RWPE2 (cell line): ENCODE data around the gene ZNF614.

Experiments used
- ATAC-seq: fragments of 200-7000 bp; cut with Tn5 transposase; 3 replicates; pipeline ENCODE4 v1.9.1; 2021; ENCODE audit warnings: low read depth
- DNase-seq: peaks from one replicate; pipeline ENCODE4 v3.0.0-alpha.2; 2020; ENCODE audit warnings: low spot score
- H3K27ac ChIP-seq: fragments of 450-650 bp; 2 replicates; pipeline ENCODE4 v1.5.1; 2017; ENCODE audit warnings: mild to moderate bottlenecking; ENCODE audit not compliant: poor library complexity, severe bottlenecking
- H3K27me3 ChIP-seq: fragments of 250-450 bp; sonication (Bioruptor Pico); 2 replicates; pipeline ENCODE4 v1.5.1; 2021; ENCODE audit warnings: mild to moderate bottlenecking, moderate library complexity; ENCODE audit not compliant: insufficient read depth, poor library complexity, severe bottlenecking
- H3K36me3 ChIP-seq: fragments of 250-450 bp; sonication (Bioruptor Pico); 2 replicates; pipeline ENCODE4 v1.5.1; 2020; ENCODE audit warnings: low read depth, mild to moderate bottlenecking, moderate library complexity
- H3K4me1 ChIP-seq: fragments of 250-450 bp; sonication (Bioruptor Pico); 2 replicates; pipeline ENCODE4 v1.5.1; 2021; ENCODE audit warnings: mild to moderate bottlenecking, moderate library complexity; ENCODE audit not compliant: insufficient read depth, poor library complexity, severe bottlenecking
- H3K4me3 ChIP-seq: fragments of 250-450 bp; sonication (Bioruptor Pico); 2 replicates; pipeline ENCODE4 v1.5.1; 2021; ENCODE audit warnings: mild to moderate bottlenecking, moderate library complexity; ENCODE audit not compliant: severe bottlenecking
- H3K9me3 ChIP-seq: fragments of 250-450 bp; sonication (Bioruptor Pico); 2 replicates; pipeline ENCODE4 v1.5.1; 2021; ENCODE audit warnings: mild to moderate bottlenecking, moderate library complexity; ENCODE audit not compliant: severe bottlenecking
- CTCF ChIP-seq: fragments of 450-650 bp; IDR thresholded peaks from one replicate; pipeline ENCODE4 v1.5.1; 2017; ENCODE audit warnings: mild to moderate bottlenecking, moderate library complexity; ENCODE audit not compliant: poor library complexity, severe bottlenecking

Gene ZNF614

GRCh38 chr19:51971624-51972023 is 56.6 kb downstream of the ZNF614 start:
- H3K27ac ChIP-seq, result no peak overlapping the region
- H3K9me3 ChIP-seq, result peaks cover 21% of the 10 kb centered on the region
- DNase-seq, result no peak
- no peak for TF ChIP-seq CTCF
- no peaks in the 10 kb centered on the region for H3K27me3 ChIP-seq
- no peak overlapping the region for H3K4me3 ChIP-seq
- no peak for ATAC-seq
- H3K4me1 ChIP-seq, result no peaks in the 10 kb centered on the region
- peaks cover 44% of the 10 kb centered on the region for H3K36me3 ChIP-seq

- Histone ChIP-seq H3K4me3 (no peak overlapping the region), H3K36me3 (peaks cover 51% of the 10 kb centered on the region), H3K27me3 (no peaks in the 10 kb centered on the region), H3K4me1 (no peaks in the 10 kb centered on the region), H3K9me3 (peaks cover 21% of the 10 kb centered on the region), H3K27ac (no peak overlapping the region)
- no peak for TF ChIP-seq CTCF
- no peak for ATAC-seq
- DNase-seq, result no peak
These were observed 57.5 kb downstream of the ZNF614 start for GRCh38 chr19:51970718-51971117.

- Histone ChIP-seq H3K4me3 (no peak overlapping the region), H3K9me3 (peaks cover 9% of the 10 kb centered on the region), H3K27ac (no peak overlapping the region), H3K27me3 (no peaks in the 10 kb centered on the region), H3K36me3 (peaks cover 27% of the 10 kb centered on the region), H3K4me1 (no peaks in the 10 kb centered on the region)
- no peak for DNase-seq
- ATAC-seq, result no peak
- TF ChIP-seq CTCF, result no peak
These were observed 62.6 kb downstream of the ZNF614 start for GRCh38 chr19:51965583-51965982.
